GM10266 (cell line): ENCODE measurements around the gene PLEKHS1.
"Not testable (repeated sequence)": the region's sequence is repeated elsewhere in the genome, so short reads cannot be mapped to it uniquely, and the experiment has no call there.

Experiments
- DNase-seq: peaks from one replicate; pipeline ENCODE4 v3.0.0; 2012; ENCODE audit errors: extremely low spot score
- TF ChIP-seq, protein P1 (sequence below): IDR thresholded peaks from 2 replicates; pipeline ENCODE4 v1.5.1; 2012; ENCODE audit warnings: mild to moderate bottlenecking, low read depth; ENCODE audit not compliant: control insufficient read depth, insufficient read depth; ENCODE audit errors: missing control alignments

PLEKHS1 gene

DNA sequence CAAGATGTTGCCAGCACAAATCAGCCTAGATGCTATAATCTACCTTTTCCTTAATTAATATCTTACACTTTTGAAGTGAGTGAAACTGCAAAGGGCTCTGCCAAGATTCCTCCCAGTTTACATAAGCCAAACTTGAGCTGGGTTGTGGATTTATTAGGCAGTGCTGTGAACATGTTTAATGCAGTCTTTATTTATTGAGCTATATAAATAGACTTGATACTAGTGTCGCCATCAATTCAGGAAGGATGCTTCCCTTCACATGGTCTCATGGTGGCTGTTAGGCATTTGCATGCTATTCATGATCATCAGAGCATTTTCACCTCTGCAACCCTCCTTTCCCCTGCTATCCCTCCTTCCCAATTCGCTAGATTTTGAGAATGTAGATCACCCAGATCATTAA lies 40.2 kb downstream of the PLEKHS1 start:
- TF ChIP-seq, protein P1, sequence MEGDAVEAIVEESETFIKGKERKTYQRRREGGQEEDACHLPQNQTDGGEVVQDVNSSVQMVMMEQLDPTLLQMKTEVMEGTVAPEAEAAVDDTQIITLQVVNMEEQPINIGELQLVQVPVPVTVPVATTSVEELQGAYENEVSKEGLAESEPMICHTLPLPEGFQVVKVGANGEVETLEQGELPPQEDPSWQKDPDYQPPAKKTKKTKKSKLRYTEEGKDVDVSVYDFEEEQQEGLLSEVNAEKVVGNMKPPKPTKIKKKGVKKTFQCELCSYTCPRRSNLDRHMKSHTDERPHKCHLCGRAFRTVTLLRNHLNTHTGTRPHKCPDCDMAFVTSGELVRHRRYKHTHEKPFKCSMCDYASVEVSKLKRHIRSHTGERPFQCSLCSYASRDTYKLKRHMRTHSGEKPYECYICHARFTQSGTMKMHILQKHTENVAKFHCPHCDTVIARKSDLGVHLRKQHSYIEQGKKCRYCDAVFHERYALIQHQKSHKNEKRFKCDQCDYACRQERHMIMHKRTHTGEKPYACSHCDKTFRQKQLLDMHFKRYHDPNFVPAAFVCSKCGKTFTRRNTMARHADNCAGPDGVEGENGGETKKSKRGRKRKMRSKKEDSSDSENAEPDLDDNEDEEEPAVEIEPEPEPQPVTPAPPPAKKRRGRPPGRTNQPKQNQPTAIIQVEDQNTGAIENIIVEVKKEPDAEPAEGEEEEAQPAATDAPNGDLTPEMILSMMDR = no peak

DNA sequence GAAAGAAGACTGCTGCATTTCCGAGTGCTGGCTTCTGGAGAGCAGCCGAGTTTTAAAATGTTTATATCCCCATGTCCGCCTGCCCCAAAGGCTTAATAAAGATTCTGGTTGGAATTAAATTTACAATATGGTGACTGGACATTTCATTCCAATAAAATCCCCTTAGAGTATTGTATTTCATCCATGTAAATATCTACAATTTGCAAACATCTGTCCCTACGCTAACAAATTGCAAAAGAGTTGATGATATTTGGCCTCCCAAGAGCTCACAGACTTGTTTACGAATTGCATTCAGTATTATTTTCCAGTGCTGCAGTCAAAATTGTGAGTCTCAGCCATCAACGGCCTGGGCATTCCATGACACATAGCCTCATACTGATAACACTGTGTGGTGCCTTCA lies 50.1 kb downstream of the PLEKHS1 start:
- DNase-seq = no peak
- TF ChIP-seq, protein P1 = no peak

More for the DNA sequence above, 40.2 kb downstream of the PLEKHS1 start:
- no peak for DNase-seq

DNA sequence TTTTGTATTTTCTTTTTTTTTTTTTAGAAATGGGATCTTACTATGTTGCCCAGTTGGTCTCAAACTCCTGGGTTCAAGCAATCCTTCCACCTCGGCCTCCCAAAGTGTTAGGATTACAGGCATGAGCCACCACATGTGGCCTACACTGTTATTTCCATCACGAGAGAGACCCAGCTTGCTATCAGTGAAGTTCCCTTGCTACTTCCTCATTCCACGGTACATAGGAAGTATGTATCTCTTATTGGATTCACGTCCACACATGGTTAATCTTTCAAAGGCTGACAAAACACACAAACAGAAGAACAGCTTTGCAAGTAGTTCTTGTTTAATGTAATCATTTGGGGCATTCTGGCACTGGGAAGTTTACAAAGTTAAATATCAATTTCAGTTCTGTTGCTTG lies 51.5 kb downstream of the PLEKHS1 start:
- TF ChIP-seq, protein P1 = no peak
- DNase-seq = no peak

DNA sequence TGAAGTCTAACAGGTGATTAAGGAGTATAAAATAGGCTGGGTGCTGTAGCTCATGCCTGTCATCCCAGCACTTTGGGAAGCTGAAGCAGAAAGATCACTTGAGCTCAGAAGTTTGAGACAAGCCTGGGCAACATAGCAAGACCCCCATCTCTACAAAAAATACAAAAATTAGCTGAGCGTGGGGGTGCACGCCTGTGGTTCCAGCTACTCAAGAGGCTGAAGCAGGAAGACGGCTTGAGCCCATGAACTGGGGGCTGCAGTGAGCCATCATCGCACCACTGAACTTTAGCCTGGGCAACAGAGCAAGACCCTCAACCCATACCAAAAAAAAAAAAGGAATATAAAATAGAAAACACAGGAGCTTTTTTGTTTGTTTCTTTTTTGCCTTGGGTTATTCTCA lies 55.0 kb downstream of the PLEKHS1 start:
- TF ChIP-seq, protein P1 = no peak
- no peak for DNase-seq

DNA sequence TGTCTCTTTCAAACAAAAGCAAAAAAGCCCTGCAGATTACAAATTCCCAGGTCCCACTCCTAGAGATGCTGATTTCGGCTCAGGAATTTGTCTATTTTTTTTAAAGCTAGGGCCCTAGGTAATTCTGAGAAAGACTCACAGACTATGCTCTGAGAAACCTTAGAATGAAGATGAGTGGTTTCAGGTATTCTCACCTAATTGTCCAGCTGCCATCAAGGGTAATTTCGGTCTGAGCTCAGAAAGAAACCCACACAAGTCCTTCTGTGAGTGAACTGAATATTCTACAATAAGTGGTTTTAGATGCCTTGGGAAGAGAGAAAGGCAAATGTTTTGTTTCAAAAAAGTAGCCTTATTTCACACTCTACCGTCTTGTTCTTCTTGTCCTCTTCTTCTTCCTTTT lies 56.7 kb downstream of the PLEKHS1 start:
- TF ChIP-seq, protein P1 = no peak
- no peak for DNase-seq

DNA sequence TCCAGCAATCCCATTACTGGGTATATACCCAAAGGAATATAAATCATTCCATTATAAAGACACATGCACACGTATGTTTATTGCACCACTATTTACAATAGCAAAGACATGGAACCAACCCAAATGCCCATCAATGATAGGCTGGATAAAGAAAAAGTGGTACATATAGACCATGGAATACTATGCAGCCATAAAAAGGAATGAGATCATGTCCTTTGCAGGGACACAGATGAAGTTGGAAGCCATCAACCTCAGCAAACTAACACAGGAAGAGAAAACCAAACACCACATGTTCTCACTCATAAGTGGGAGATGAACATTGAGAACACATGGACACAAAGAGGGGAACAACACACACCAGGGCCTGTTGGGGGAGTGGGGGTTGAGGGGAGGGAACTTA lies 63.2 kb downstream of the PLEKHS1 start:
- not testable (repeated sequence) for DNase-seq

DNA sequence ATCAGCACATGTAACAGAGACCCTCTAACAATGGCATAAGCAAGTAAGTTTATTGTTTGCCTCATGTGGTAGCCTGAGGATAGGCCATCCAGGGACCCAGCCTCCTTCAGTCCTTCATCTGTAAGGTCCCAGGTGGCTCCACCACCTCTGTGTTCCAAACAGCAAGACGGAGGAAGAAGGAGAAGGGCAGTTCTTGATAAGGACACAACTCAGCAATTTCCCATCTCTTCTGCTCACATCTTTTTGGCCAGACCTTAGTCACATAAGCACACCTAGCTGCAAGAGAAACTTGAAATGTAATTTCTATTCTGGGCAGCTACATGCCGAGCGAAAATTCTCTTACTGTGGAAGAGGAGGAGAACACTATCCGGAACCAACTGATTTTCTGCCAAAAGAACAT lies 68.5 kb downstream of the PLEKHS1 start:
- TF ChIP-seq, protein P1 = no peak
- no peak for DNase-seq

DNA sequence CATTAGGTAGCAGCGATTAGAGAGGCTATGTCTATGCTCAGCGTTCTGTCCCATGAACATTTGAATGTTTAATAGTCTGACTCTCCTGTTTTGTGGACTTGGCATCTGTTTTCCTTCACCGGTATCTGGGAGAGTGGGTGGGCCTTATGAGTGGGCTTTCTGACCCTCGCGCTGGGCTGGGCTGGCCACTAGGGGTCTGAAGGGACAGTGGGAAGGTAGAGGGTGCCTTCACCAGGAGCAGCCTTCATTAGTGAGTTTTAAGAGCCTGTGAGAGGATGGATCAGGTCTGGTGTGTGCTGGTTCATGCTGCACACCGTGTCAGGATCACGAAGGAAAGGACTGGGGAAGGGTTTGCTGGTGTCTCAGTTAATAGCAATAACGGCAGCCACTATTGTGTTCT lies 69.0 kb downstream of the PLEKHS1 start:
- TF ChIP-seq, protein P1 = peak; percentile 17
- DNase-seq = no peak

DNA sequence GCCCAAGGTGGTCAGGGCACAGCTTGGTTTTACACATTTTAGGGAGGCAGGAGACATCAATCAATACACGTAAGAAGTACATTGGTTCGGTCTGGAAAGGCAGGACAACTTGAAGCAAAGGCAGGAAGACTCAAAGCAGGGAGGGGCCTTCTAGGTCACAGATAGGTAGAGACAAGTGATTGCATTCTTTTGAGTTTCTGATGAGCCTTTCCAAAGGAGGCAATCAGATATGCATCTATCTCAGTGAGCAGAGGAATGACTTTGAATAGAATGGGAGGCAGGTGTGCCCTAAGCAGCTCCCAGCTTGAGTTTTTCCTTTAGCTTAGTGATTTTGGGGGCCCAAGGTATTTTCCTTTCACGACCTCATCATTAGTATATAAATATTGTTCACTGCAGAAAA lies 69.8 kb downstream of the PLEKHS1 start:
- not testable (repeated sequence) for DNase-seq
